ENCODE results near the gene USP47. TPM values are rescaled to one million over a fixed set of nuclear protein-coding genes. Genes with fewer than 3 reads are reported as not detected.
"Not testable (repeated sequence)": the region's sequence is repeated elsewhere in the genome, so short reads cannot be mapped to it uniquely, and the experiment has no call there.

The USP47 gene
- total and polyA plus RNA-seq, 12 donors = 36.9 to 107 (median 43.0) TPM

- intact Hi-C loops (cut with DNase I) = no loop called here
- Histone ChIP-seq H3K27me3 (no peaks in the 10 kb centered on the region), H3K36me3 (replicated peaks in 1 of 2) (no peaks in the 10 kb centered on the region), H3K27ac (no peak overlapping the region), H3K4me1 (replicated peaks in 1 of 2) (no peaks in the 10 kb centered on the region), H3K9me3 (replicated peaks in 1 of 3) (no peaks in the 10 kb centered on the region), H3K4me3 (no peak overlapping the region)
- 53 to 90% (median 78%) methylated on average over 3 of the region's 3 CpGs for WGBS, 4 donors
- no peak for DNase-seq
- TF ChIP-seq POLR2A (IDR thresholded peaks at IDR 0.05) (no peak), CTCF (IDR thresholded peaks at IDR 0.05) (no peak)
Measured at GRCh38 chr11:11821899-11822298, 19.9 kb upstream of the USP47 start.

- Histone ChIP-seq H3K9me3 (replicated peaks in 1 of 3) (no peaks in the 10 kb centered on the region), H3K4me3 (no peak overlapping the region), H3K27me3 (no peaks in the 10 kb centered on the region), H3K36me3 (replicated peaks in 1 of 2) (no peaks in the 10 kb centered on the region), H3K4me1 (replicated peaks in 1 of 2) (no peaks in the 10 kb centered on the region), H3K27ac (no peak overlapping the region)
- intact Hi-C loops (cut with DNase I) = no loop called here
- WGBS, 4 donors = 80 to 89% (median 85%) methylated on average over 4 of the region's 4 CpGs
- no peak for DNase-seq
- TF ChIP-seq CTCF (IDR thresholded peaks at IDR 0.05) (no peak), POLR2A (IDR thresholded peaks at IDR 0.05) (no peak)
Measured at GRCh38 chr11:11822946-11823345, 18.8 kb upstream of the USP47 start.

- intact Hi-C loops (cut with DNase I) = no loop called here
- no peaks in the 10 kb centered on the region for H3K27me3 ChIP-seq
- no peak for DNase-seq
- no peak overlapping the region for H3K4me3 ChIP-seq
- no peaks in the 10 kb centered on the region for H3K4me1 ChIP-seq (replicated peaks in 1 of 2)
- no peaks in the 10 kb centered on the region for H3K9me3 ChIP-seq (replicated peaks in 1 of 3)
- TF ChIP-seq POLR2A (IDR thresholded peaks at IDR 0.05) (no peak), CTCF (IDR thresholded peaks at IDR 0.05) (no peak)
- WGBS, 4 donors = 92 to 100% (median 98%) methylated on average over 1 of the region's 1 CpG
- no peak overlapping the region for H3K27ac ChIP-seq
- H3K36me3 ChIP-seq (replicated peaks in 1 of 2) = no peaks in the 10 kb centered on the region
Measured at GRCh38 chr11:11826260-11826659, 15.5 kb upstream of the USP47 start.

GRCh38 chr11:11827272-11827671 lies 14.5 kb upstream of the USP47 start:
- H3K4me1 ChIP-seq (replicated peaks in 1 of 2) = no peaks in the 10 kb centered on the region
- H3K36me3 ChIP-seq (replicated peaks in 1 of 2) = no peaks in the 10 kb centered on the region
- intact Hi-C loops (cut with DNase I) = no loop called here
- no peak overlapping the region for H3K27ac ChIP-seq
- no peak for DNase-seq
- no peak overlapping the region for H3K4me3 ChIP-seq
- H3K27me3 ChIP-seq = no peaks in the 10 kb centered on the region
- H3K9me3 ChIP-seq (replicated peaks in 1 of 3) = no peaks in the 10 kb centered on the region
- 76 to 86% (median 83%) methylated on average over 7 of the region's 7 CpGs for WGBS, 4 donors
- TF ChIP-seq POLR2A (IDR thresholded peaks at IDR 0.05) = no peak
- TF ChIP-seq CTCF (IDR thresholded peaks at IDR 0.05) = no peak

GRCh38 chr11:11831406-11831805 lies 10.4 kb upstream of the USP47 start:
- H3K9me3 ChIP-seq (replicated peaks in 1 of 3); H3K36me3 ChIP-seq (replicated peaks in 1 of 2); H3K4me3 ChIP-seq; H3K27me3 ChIP-seq; intact Hi-C loops (cut with DNase I); H3K27ac ChIP-seq; H3K4me1 ChIP-seq (replicated peaks in 1 of 2); DNase-seq: not testable (repeated sequence)
- WGBS, 4 donors = 75 to 87% (median 82%) methylated on average over 7 of the region's 7 CpGs
